ENCODE measurements around the gene URB2. TPM values are rescaled to one million over a fixed set of nuclear protein-coding genes. Genes with fewer than 3 reads are reported as not detected.
"Not testable (repeated sequence)": the region's sequence is repeated elsewhere in the genome, so short reads cannot be mapped to it uniquely, and the experiment has no call there.

The URB2 gene
- total RNA-seq, 1 donor from 2014 or later, result 9.0 TPM

DNA sequence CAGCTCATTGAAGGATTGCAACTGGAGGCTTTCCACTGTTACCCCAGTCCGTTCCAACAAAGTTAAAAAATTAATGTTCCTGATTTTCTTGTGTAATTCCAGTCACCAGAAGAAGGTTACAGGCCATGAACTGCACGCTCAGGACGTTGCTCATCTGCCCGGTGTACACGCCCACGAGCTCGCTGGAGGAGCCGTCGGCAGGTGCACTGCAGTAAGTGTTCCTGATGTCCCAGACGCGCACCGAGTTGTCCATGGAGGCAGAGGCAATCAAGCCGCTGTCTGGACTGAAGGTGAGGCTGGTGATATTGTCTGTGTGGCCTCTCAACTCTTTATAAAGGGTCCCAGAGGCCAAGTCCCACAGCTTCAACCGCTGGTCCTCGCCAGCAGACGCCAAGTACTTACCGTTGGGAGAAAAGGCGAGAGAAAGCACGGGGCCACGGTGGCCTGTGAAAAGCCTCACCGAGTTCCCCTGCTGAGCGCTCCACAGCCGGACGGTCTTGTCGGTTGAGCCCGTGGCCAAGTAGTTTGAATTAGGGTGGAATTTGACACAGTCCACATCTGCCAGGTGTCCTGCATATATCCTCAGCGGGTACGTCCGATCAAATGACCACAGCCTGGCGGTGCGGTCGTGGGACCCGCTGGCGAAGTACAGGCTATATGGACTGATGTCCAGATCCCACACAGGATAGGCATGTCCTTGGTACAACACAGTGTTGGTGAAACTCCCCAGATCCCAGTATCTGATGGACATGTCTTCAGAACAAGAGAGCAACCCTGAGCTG lies 31.6 kb upstream of the URB2 start:
- Mint-ChIP-seq H3K27ac (ENCODE audit: unreplicated experiment) (no peak overlapping the region), H3K9me3 (ENCODE audit: unreplicated experiment) (no peaks in the 10 kb centered on the region), H3K27me3 (ENCODE audit: unreplicated experiment) (no peaks in the 10 kb centered on the region), H3K4me1 (ENCODE audit: low read depth, unreplicated experiment) (no peaks in the 10 kb centered on the region), H3K4me3 (ENCODE audit: unreplicated experiment) (no peak overlapping the region), H3K36me3 (ENCODE audit: unreplicated experiment) (no peaks in the 10 kb centered on the region)
- TF ChIP-seq, protein P1, sequence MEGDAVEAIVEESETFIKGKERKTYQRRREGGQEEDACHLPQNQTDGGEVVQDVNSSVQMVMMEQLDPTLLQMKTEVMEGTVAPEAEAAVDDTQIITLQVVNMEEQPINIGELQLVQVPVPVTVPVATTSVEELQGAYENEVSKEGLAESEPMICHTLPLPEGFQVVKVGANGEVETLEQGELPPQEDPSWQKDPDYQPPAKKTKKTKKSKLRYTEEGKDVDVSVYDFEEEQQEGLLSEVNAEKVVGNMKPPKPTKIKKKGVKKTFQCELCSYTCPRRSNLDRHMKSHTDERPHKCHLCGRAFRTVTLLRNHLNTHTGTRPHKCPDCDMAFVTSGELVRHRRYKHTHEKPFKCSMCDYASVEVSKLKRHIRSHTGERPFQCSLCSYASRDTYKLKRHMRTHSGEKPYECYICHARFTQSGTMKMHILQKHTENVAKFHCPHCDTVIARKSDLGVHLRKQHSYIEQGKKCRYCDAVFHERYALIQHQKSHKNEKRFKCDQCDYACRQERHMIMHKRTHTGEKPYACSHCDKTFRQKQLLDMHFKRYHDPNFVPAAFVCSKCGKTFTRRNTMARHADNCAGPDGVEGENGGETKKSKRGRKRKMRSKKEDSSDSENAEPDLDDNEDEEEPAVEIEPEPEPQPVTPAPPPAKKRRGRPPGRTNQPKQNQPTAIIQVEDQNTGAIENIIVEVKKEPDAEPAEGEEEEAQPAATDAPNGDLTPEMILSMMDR (IDR thresholded peaks at IDR 0.05; ENCODE audit: partially characterized antibody, unreplicated experiment), result no peak
- no peak for DNase-seq

DNA sequence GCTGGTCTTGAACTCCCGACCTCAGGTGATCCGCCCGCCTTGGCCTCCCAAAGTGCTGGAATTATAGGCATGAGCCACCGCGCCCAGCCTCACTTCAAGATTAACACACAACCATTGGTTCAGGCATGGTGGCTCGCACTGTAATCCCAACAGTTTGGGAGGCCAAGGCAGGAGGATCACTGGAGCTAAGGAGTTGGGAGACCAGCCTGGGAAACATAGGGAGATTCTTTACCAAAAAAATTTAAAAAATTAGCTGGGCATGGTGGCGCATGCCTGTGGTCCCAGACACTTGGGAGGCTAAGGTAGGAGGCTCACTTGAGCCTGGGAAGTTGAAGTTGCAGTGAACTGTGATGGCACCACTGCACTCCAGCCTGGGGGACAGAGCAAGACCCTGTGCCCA lies 30.2 kb upstream of the URB2 start:
- H3K36me3 Mint-ChIP-seq (ENCODE audit: unreplicated experiment); H3K27me3 Mint-ChIP-seq (ENCODE audit: unreplicated experiment); H3K4me3 Mint-ChIP-seq (ENCODE audit: unreplicated experiment); H3K27ac Mint-ChIP-seq (ENCODE audit: unreplicated experiment); DNase-seq; H3K9me3 Mint-ChIP-seq (ENCODE audit: unreplicated experiment); H3K4me1 Mint-ChIP-seq (ENCODE audit: low read depth, unreplicated experiment): not testable (repeated sequence)

DNA sequence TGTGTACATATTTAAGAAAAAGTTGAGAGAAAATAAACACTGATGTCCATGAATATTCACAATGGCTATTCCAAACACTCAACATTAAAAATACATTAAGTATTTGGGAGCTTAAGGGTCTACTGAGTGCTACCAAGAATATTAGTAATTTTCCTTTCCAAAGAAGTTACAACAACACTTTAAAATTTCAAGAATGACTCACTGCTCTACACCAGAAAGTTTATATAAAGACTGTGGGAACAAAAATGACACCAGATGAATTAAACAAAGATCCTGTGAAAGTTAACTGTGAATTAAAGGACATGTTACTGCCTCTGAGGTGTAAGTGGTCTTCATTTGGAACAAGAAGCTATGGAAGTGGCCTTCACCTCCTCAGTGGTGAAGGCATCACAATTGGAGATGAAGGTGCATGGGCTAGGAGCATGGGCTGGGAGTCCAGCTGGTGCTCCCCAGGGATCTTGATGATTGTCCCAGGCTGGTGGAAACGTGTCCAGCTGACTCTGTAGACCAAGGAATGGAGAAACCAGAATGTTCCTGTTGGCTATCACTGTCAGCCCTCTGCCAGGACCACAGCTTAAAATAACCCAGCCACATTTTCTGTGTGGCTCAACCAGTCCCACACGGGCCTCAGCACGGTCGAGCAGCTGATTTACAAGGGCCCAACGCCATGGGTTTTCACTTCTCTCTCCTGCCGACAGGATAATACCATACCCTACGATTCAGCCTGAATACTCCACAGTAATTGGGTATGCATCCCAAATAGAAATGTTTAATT lies 28.9 kb upstream of the URB2 start:
- H3K27ac Mint-ChIP-seq (ENCODE audit: unreplicated experiment), result no peak overlapping the region
- DNase-seq, result no peak

DNA sequence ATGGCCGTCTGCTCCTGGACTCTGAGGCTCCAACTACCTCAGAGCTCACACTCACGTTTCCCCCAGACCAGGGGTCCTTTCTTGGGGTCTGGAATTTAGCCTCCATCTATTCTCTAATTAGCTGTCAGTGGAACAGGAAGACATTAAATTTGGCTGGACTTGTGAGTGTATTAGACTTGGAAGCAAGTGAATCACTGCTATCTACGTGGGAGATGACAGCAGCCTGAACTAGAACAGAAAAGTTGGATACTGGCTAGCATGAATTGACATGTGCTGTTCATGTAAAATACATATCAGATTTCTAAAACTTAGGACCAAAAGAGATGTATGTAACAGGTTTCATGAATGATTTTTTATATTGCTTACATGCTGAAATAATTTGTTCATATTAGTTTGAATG lies 28.2 kb upstream of the URB2 start:
- no peaks in the 10 kb centered on the region for H3K9me3 Mint-ChIP-seq (ENCODE audit: unreplicated experiment)
- no peak overlapping the region for H3K4me3 Mint-ChIP-seq (ENCODE audit: unreplicated experiment)
- no peaks in the 10 kb centered on the region for H3K27me3 Mint-ChIP-seq (ENCODE audit: unreplicated experiment)
- H3K36me3 Mint-ChIP-seq (ENCODE audit: unreplicated experiment), result no peaks in the 10 kb centered on the region
- no peak overlapping the region for H3K27ac Mint-ChIP-seq (ENCODE audit: unreplicated experiment)
- DNase-seq, result no peak
- TF ChIP-seq, protein P1 (IDR thresholded peaks at IDR 0.05; ENCODE audit: partially characterized antibody, unreplicated experiment), result no peak
- H3K4me1 Mint-ChIP-seq (ENCODE audit: low read depth, unreplicated experiment), result peaks cover 9% of the 10 kb centered on the region

More for the DNA sequence above, 28.9 kb upstream of the URB2 start:
- no peaks in the 10 kb centered on the region for H3K9me3 Mint-ChIP-seq (ENCODE audit: unreplicated experiment)
- no peaks in the 10 kb centered on the region for H3K27me3 Mint-ChIP-seq (ENCODE audit: unreplicated experiment)
- H3K4me3 Mint-ChIP-seq (ENCODE audit: unreplicated experiment), result no peak overlapping the region
- peaks cover 3% of the 10 kb centered on the region for H3K4me1 Mint-ChIP-seq (ENCODE audit: low read depth, unreplicated experiment)
- H3K36me3 Mint-ChIP-seq (ENCODE audit: unreplicated experiment), result no peaks in the 10 kb centered on the region
- TF ChIP-seq, protein P1 (IDR thresholded peaks at IDR 0.05; ENCODE audit: partially characterized antibody, unreplicated experiment), result no peak

DNA sequence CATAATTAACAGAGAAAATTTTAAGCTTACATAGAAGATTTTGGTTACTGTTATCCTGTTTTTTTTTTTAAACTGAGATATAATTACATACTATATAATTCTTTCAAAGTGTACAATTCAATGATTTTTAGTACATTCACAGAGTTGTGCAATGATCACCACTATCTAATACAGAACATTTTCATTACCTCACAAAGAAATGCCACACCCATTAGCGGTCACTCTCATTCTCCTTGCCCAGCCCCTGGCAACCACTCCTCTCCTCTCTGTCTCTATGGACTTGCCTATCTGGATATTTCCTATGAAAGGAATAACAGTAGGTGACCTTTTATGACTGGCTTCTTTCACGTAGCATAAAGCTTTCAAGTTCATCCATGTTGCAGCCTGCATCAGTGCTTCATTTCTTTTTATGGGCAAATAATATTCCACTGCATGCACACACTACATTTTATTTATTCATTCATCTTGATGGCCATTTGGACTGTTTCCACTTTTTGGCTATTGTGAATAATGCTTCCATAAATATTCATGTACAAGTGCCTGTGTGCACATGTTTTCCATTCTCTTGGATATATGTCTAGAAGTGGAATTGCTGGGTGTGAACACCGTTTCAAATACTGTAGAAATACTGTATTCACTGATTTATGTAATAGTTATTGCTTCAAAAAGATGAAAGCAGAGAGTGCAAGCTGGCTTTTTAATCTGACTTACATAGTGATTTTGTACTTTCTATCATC lies 26.7 kb upstream of the URB2 start:
- no peak overlapping the region for H3K4me3 Mint-ChIP-seq (ENCODE audit: unreplicated experiment)
- DNase-seq, result no peak
- H3K36me3 Mint-ChIP-seq (ENCODE audit: unreplicated experiment), result no peaks in the 10 kb centered on the region
- H3K27me3 Mint-ChIP-seq (ENCODE audit: unreplicated experiment), result no peaks in the 10 kb centered on the region
- TF ChIP-seq, protein P1 (IDR thresholded peaks at IDR 0.05; ENCODE audit: partially characterized antibody, unreplicated experiment), result no peak
- H3K4me1 Mint-ChIP-seq (ENCODE audit: low read depth, unreplicated experiment), result peaks cover 9% of the 10 kb centered on the region
- H3K9me3 Mint-ChIP-seq (ENCODE audit: unreplicated experiment), result no peaks in the 10 kb centered on the region
- no peak overlapping the region for H3K27ac Mint-ChIP-seq (ENCODE audit: unreplicated experiment)

Measured in glutamatergic neuron (in vitro differentiated cells).